GM18517 (cell line): ENCODE data around the gene HOXA13.

ENCODE experiments used
- ATAC-seq: cut with Tn5 transposase; IDR thresholded peaks from one replicate; pipeline ENCODE4 v1.9.1; 2021; ENCODE audit warnings: mild to moderate bottlenecking, moderate library complexity; ENCODE audit not compliant: unreplicated experiment

The HOXA13 gene

DNA sequence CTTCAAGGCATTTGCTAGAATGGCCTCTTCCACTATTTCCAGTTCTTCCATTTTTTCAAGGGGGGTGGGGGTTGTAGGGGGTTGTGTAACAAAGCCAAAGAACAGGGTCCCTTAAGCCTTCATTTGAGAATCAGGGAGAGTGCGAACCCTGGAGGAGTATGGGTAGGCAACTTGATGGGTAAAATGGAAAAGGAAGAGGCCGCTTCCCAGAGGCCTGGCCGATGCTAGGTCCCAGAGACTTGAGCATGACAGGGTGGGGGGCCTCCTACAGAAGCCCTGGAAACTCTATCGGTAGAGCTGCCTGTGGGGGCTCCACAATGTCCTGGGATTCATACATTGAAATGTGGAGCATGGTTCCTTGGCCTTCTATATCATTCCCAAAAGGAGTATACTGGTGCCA, 9.1 kb upstream of the HOXA13 start:
- no peak for ATAC-seq

DNA sequence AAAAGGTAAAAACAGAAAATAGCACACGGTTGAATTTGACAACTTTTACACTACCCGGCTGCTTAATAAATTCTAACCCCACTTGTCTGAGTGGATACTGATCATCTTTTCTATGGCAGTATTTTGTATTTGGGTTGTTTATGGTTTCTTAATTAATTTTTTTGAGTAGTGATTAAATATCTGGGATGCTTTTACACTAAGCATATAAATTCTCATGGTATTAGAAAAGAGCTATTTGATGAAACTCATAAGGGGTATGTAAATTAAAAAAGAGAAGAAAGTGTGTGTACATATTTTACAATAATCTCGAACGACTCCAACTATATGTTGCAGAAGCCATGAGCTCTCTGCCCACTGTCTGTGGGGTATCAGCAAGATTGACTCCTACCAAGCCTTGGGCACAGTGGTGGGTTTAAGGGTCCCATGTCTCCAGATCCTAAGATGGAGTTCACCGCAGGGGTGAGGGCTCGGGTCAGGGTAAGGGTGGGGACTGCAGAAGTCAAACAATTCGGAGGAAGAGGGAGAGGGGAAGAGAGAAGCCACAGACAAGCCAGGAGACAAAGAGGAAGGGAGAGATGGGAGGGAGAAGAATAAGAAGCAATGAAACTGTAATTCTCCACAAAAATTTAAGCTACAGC, 7.6 kb upstream of the HOXA13 start:
- ATAC-seq, result no peak

DNA sequence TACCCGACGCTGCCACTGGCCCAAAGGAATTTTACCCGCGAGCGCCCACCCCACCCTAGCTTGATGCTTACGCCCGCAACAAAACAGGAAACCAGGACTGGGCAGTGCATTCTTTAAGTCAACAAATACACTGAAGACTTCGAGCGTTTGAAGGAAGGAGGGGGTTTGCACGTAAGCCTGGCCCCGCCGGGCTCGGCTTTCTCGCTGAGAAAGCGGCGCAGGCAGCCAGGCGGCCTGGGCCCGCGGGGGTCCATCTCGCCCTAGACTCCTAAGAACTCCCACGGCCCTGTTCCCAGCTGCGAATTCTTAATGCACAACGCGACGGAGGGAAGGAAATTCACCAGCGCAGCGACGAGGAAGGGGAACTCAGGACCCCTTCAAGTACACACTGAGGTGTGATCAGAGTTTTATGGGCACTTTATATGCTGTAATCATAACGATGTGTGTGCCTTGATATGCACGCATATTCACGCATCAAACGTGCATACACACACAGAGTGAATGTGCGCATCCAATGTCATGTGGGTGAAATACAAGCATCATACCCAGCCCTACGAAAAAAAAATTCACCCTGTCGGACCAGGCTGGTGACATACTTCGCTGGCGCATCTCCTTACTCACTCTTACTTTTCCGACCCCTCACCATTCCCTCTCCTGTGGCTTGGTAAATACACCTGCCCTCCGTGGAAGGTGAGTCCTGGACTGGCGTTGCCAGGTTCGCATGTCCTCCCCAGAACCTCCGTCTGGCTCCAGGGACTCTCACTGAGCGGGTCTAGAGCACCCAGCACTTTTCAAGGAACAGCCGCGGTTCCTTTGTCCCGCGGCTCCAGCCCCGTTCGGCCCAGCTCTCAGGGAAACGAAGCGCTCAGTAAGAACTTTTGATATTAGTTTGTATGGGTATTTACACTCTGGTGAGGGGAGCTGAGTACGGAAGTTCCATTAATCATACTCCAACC, 5.7 kb upstream of the HOXA13 start:
- no peak for ATAC-seq

DNA sequence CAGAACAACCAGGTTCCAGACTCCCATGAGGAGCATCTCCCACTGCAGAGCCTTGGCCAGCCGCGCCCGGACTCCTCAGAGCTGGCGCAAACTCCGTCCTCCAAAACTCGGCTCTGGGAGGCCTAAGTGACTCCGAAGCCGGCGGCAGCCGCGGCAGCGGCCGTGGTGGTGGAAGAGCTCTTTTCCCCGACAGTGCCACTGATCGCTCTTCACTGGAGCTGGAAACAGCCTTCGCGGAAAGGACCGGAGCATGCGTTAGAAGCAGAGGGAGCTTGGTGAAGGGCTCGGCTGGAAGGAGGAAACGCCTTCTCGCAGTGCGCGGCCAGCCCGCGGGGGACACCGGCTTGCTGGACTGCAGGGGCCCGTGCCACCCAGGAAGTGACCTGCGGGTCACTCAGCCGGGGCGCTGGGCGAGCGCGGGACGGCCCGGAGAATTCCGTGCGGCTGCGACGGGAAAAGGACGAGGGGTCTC, 5.0 kb upstream of the HOXA13 start:
- ATAC-seq, result no peak

DNA sequence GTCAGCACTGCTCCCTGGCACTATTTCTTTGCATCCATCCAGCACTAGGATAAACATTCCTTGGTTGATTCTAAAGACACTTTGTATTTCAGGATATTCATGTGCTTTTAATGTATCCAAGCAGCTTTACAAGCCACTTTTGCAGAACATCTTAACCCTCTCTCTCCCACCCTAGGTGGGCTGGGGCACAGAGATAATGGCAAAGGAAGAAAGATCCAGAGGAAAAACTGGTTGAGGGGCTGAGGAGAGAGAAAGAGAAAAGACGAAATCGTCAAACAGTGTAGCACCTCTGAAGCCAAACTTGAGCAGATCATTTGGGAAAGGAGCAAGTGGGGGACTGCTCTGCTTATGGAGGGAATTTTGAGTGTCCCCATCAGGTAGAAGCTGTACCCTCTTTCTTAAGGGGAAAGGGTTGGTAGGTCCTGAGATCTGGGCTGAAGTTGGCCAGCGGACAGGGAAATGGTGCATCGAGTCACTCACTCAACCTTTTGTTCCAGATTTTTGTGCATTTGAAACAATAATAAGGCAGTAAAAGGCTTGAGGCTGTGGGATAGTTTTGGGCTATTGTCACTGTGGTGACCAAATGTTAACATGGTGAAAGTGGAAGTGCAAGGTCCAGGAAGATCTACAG, 4.2 kb upstream of the HOXA13 start:
- no peak for ATAC-seq

DNA sequence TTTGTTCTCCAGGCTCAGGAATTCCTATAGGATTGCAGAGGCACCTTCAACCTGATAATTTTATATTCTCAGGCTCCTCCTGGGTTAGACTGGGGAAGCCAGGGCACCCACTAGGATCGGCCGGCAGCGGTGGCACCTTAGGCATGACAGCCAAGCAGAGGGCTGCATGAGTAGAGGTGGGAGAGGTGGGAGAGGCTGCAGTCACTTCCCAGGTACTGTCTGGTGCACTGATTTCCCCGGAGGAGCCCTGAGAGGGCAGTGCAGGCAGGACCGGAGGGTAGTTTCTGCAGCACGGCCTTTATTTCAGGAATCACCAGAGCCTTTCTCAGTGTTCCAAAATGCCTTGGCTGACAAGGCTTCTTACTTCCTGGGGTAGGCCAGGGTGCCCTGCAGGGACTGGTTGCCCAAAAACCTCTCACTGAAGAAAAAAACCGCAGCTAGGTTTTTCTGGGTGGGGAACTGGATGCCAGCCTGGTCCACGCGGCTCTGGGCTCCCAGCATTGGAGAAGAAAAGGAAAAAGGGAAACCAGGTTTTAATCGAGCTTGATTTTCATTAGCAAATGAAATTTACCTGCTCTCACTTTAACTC, 3.6 kb upstream of the HOXA13 start:
- ATAC-seq, result no peak

DNA sequence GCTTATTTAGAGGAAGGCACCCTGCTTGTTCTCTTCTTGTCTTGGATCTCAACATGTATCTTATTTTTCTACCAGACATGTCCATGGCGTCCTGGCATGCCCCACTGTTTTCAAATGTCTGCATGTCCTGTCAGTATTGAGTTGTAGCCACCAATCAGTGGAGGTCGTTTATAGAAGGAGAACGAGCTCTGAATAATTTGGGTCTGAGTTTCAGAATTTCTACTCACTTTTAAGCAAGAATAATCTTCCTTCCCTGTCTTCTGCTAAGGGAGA, 2.9 kb upstream of the HOXA13 start:
- no peak for ATAC-seq

DNA sequence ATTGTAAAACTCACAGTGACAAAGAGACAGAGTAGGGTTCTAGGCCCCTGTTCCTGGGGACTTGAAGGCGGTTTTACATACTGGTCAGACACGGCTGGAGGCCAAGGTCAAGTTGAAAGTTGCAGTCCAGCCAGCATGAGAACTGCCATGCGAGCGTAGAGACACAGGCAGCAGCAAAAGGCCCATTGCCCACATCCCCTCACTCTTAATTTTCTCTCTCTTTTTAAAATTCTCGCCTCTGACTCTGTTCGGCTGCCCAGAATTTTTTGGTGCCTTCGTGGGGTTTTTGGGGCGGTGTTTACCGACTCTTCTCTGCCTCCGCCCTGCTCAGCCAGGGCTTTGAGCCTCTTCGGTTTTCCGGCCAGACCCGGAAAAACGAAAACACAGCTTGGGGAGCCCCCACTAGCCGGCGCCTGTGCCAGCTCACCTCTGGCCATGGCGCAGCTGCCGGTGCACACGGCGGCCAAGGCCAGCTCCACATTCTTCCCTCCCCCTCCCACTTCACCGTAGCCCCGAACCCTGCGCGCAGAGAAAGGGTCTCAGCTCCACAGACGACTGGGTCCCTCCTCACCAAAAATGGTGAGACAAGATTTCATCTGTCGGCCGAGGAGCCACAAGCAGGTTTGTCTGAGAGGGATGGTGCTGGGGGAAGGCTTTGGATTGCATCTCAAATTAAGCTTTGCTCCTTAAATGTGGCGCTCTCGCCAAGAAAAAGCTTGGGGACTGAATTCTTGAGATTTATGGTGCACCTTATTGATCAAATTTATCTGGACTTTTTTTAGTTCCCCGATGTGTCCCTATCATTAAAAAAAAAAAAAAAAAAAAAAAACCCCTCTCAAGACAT, 2.3 kb upstream of the HOXA13 start:
- no peak for ATAC-seq

DNA sequence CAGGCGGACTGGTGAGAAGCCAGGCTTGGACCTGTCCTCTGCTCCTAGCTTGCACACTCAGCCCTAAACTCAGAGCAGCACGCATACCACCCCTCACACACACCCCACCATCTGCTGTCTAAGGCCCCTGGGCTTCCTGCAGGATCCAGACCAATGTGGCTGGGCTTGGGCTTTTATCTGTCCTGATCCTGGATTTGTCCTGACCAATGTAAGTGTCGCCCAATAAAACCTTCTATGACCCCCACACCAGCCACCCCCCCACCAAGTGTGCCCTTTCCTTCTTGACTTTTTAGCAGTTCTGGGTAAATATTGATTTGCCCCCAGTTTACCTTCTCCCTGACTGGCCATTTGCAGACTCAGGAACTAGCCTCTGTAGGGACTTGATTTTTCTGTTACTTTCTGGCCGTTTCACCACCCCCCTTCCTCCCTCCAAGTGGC, 1.7 kb upstream of the HOXA13 start:
- ATAC-seq, result no peak

DNA sequence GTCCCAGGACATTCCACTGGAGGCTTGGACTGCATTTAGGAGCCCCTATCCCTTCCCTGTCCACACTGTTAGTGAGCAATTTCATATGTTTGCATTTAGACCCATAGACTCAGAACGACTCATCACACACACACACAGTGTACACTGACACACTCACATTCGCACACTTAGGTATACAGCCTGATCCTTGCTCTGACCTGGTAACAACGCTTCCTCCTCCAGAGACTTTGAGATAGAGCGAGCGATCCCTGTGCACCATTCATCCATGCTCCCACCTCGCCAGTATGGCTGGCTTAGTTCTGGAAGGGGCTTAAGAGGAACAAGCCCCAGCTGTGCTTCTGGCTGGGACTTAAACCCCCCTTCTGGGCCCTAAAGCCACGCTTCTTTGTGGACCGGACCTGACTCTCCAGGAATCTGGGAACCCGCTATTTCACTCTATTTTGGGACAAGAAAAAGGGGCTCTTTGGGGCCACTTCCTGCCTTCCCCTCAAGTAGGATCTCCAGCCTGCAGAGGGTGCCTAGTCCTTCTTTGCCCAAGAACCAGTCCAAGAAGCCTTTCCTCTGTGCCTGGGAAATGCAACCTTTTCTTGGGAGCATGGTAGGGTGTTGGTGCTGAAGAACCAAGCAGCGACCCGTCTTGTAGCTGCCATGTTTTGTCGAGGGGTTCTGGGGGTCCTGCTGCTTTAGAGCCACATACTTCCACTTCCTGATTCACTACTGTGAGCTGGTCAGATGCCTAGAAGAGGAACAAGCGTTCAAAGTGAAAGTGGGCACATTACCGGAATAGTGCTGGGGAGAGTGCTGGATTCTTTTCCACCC, 1.1 kb upstream of the HOXA13 start:
- no peak for ATAC-seq

DNA sequence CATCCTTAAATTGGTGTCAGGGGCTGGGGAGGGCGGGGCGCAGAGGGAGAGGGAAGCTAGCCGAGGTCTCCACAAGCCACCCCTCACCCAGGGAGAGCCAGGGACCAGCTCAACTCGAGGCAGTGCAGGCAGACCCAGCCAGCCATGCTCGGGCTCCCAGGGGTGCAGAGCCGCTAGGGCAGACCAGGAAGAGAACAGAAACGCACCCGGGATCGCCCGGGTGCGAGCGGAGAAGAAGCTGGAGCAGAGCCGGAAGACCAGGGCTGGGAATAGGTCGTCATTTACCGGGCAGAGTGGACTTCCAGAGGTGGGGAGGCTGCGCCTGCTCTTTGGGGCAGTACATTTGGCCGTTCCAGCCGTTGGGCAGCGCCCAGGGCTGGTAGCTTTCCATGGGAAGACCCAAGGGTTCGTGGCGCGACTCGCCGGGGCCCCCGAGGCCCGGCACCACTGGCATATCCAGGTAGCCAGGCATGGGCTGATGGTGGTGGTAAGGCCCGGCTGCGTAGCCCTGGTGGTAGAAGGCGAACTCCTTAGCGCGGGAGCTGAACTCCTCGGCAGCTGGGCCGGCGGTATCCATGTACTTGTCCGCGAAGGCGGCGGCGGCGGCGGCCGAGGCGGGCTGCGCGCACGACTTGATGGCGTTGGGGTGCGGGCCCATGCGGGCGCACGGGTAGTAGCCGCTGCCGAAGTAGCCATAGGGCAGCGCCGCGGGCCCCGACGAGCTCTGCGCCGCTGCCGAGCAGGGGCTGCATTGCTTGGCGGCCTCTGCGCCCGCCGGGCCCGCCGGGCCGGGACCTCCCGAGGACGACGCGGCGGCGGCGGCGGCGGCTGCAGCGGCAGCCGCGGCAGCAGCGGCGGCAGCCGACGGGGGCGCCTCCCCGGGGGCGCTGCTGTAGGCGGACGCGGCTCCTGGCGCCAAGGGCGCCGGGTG, 755 bp downstream of the HOXA13 start:
- ATAC-seq, result no peak

DNA sequence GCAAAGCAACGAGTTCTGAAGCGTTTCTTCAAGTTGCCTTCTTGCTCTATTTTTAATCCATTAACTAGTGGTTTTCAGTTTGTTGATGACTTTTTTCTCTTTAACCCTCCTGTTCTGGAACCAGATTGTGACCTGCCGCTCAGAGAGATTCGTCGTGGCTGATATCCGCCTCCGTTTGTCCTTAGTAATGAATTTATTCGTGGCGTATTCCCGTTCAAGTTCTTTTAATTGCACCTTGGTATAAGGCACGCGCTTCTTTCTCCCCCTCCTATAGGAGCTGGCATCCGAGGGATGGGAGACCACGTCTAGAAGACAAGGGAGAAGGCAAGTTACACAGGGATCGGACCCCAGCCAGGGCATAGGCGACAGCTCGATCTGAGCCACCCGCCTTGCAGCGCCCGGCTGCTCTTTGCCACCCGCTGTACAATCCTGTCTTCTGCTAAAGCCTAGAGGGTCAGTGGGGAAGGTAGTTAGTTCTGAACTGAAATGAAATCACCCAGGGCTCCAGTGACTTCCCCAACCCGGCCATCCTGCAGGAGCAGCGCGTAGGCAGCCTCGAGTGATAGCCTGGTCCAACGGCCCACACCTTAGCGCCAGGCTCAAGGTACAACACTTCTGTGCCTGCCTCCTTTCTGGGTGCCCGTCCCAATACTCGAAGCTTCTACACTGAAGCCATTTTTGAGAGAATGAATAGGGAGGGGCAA, 1.6 kb downstream of the HOXA13 start:
- ATAC-seq, result no peak

DNA sequence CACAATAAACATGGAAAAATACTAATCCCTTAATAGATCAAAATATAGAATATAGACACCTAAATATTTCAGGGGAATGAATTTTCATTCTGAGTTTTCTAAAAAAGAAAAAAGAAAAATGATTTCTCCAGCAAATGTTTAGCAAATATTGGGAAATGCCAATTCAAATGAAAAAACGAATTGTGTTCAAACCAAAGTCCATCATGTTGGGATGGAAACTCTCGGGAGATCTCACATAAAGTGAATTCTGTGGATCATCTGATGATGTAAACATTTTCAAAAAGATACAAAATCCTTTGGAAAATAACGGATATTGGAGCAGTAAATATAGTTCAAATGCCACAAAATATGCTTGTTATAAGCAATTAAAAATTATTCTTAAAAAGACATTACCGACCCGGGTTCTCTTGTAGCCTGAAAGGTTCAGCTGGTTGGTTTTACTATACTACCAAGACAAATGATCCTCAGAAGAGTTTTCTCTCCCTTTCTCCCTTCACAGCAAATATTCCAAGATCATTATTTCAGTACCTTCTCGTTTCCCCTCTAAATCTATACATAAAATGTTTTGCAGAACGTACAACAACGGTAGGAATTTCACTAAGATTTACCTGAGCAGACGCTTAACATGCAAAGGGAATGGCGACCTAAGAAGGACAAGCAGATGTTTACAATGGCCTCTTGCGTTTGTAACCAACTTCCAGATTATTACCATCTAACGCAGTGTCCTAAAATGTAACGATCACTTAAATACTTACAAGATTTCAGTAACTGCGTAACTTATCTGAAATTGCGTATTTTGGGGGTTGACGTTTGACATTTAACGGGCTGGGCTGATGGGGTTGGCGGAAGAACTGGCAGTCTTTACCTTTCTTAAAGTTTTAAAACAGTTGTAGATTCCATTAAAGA, 2.5 kb downstream of the HOXA13 start:
- no peak for ATAC-seq

DNA sequence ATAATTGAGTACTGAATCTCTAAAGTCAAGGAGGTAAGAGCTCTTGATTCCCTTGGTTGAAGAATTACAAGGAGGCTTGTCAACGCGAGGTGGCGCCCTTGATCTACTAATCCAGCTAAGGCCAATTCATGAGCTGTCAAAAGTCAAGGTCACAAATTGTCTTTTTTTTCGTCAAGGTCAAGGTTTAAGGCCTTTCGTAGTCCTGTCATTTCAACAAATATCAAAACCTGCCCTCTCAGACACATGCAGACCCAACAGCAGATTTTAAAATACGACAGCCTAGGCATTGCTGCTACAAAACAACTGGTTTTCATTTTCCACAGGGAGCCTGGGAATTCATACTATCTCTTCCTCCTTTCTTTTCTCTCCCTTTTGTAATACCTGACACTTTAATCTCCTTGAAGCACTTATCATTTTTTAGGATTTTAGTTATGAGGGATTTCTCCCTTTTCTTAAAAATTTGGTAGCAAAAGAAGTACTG, 3.6 kb downstream of the HOXA13 start:
- ATAC-seq, result no peak

DNA sequence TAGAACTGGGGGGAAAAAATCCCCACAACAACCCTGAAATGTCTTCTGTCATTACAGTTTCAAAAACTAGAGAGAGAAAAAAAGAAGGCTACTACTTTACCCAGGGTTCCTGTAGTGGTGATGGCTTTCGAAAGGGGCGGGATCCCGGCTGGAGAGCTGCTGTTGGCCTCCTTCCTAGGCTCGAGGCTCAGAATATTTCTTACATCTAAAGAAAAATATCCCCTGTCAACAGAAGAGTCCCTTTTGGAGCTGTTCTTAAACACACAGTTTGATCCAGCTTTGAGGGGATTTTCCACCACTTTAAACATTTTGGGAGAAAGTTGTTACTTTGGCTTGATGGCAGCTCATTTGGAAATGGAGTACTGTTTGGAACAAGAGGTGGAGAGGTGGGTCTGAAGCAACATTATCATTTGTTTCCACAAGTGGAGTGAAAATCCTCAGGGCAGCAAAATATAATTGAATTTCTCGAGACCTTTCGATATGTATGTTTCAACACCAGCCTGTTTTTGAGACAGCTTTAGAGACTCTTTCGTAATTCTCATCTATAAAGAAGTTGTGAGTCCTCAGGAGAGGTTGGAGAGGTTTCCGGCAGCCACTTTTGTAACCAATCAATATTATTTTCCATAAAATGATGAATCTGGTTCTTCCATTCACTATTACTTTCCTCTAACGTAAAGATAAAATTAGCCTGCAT, 5.1 kb downstream of the HOXA13 start:
- no peak for ATAC-seq

DNA sequence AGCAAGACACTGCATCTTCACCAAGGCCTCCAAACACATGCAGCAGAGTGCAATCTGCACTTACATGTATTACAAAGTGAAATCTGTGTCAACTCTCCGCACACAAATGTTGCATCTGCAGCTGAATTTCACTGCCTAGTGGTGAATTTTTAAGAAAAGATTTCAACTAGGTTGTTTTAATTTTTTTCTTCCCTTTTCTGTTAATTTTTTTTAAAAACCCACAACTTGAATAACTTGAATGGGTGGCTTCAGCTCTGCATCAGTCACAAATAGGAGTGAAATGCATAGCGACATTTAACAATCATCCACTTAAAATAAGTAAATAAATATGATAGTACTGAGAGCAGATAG, 5.9 kb downstream of the HOXA13 start:
- no peak for ATAC-seq
